Measurements from ENCODE around the gene LARGE1.

GRCh38 chr22:33909075-33909458 is 11.2 kb downstream of the LARGE1 start:
- TF ChIP-seq, protein P1, sequence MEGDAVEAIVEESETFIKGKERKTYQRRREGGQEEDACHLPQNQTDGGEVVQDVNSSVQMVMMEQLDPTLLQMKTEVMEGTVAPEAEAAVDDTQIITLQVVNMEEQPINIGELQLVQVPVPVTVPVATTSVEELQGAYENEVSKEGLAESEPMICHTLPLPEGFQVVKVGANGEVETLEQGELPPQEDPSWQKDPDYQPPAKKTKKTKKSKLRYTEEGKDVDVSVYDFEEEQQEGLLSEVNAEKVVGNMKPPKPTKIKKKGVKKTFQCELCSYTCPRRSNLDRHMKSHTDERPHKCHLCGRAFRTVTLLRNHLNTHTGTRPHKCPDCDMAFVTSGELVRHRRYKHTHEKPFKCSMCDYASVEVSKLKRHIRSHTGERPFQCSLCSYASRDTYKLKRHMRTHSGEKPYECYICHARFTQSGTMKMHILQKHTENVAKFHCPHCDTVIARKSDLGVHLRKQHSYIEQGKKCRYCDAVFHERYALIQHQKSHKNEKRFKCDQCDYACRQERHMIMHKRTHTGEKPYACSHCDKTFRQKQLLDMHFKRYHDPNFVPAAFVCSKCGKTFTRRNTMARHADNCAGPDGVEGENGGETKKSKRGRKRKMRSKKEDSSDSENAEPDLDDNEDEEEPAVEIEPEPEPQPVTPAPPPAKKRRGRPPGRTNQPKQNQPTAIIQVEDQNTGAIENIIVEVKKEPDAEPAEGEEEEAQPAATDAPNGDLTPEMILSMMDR (IDR thresholded peaks at IDR 0.05; ENCODE audit: insufficient read depth, low read length, poor library complexity, severe bottlenecking), result no peak
- TF ChIP-seq EZH2phosphoT487 (conservative IDR thresholded peaks at IDR 0.05; ENCODE audit: low read length), result no peak

All from SU-DHL-6 (cell line).